ENCODE data around the gene HOXA9. TPM values are rescaled to one million over a fixed set of nuclear protein-coding genes. Genes with fewer than 3 reads are reported as not detected.

Gene HOXA9
- total RNA-seq, 1 donor from 2014 or later: not detected

DNA sequence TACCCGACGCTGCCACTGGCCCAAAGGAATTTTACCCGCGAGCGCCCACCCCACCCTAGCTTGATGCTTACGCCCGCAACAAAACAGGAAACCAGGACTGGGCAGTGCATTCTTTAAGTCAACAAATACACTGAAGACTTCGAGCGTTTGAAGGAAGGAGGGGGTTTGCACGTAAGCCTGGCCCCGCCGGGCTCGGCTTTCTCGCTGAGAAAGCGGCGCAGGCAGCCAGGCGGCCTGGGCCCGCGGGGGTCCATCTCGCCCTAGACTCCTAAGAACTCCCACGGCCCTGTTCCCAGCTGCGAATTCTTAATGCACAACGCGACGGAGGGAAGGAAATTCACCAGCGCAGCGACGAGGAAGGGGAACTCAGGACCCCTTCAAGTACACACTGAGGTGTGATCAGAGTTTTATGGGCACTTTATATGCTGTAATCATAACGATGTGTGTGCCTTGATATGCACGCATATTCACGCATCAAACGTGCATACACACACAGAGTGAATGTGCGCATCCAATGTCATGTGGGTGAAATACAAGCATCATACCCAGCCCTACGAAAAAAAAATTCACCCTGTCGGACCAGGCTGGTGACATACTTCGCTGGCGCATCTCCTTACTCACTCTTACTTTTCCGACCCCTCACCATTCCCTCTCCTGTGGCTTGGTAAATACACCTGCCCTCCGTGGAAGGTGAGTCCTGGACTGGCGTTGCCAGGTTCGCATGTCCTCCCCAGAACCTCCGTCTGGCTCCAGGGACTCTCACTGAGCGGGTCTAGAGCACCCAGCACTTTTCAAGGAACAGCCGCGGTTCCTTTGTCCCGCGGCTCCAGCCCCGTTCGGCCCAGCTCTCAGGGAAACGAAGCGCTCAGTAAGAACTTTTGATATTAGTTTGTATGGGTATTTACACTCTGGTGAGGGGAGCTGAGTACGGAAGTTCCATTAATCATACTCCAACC lies 40.3 kb upstream of the HOXA9 start:
- Mint-ChIP-seq H3K9me3 (no peaks in the 10 kb centered on the region), H3K36me3 (ENCODE audit: low read depth) (no peaks in the 10 kb centered on the region), H3K4me3 (no peak overlapping the region), H3K27ac (no peak overlapping the region), H3K27me3 (ENCODE audit: insufficient read depth) (peaks cover 89% of the 10 kb centered on the region), H3K4me1 (ENCODE audit: low read depth) (no peaks in the 10 kb centered on the region)
- intact Hi-C loops (cut with micrococcal nuclease): loop anchor here (2.0 to 10.0 kb wide), 2 partner anchors 17 to 1749 kb away; partner anchors contain the start of gene TRIL
- no peak for DNase-seq (ENCODE audit: low spot score)

- DNase-seq (ENCODE audit: low spot score): no peak
- intact Hi-C loops (cut with micrococcal nuclease): loop anchor here (5.0 to 10.0 kb wide), 2 partner anchors 108 to 1750 kb away; partner anchors contain the start of genes HOXA1 and TRIL
- Mint-ChIP-seq H3K27me3 (ENCODE audit: insufficient read depth) (peaks cover 85% of the 10 kb centered on the region), H3K9me3 (no peaks in the 10 kb centered on the region), H3K4me1 (ENCODE audit: low read depth) (no peaks in the 10 kb centered on the region), H3K27ac (no peak overlapping the region), H3K36me3 (ENCODE audit: low read depth) (no peaks in the 10 kb centered on the region), H3K4me3 (no peak overlapping the region)
Observed at GRCh38 chr7:27204851-27205322, 39.5 kb upstream of the HOXA9 start.

GRCh38 chr7:27203964-27204594 lies 38.7 kb upstream of the HOXA9 start:
- Mint-ChIP-seq H3K4me1 (ENCODE audit: low read depth) (no peaks in the 10 kb centered on the region), H3K27me3 (ENCODE audit: insufficient read depth) (peaks cover 81% of the 10 kb centered on the region), H3K4me3 (no peak overlapping the region), H3K36me3 (ENCODE audit: low read depth) (no peaks in the 10 kb centered on the region), H3K9me3 (no peaks in the 10 kb centered on the region), H3K27ac (no peak overlapping the region)
- DNase-seq (ENCODE audit: low spot score): no peak
- intact Hi-C loops (cut with micrococcal nuclease): loop anchor here (5.0 to 10.0 kb wide), 2 partner anchors 107 to 1751 kb away; partner anchors contain the start of genes HOXA1 and TRIL

- Mint-ChIP-seq H3K9me3 (no peaks in the 10 kb centered on the region), H3K36me3 (ENCODE audit: low read depth) (no peaks in the 10 kb centered on the region), H3K27me3 (ENCODE audit: insufficient read depth) (peaks cover 82% of the 10 kb centered on the region), H3K4me3 (no peak overlapping the region), H3K4me1 (ENCODE audit: low read depth) (no peaks in the 10 kb centered on the region), H3K27ac (no peak overlapping the region)
- no peak for DNase-seq (ENCODE audit: low spot score)
- intact Hi-C loops (cut with micrococcal nuclease): loop anchor here (5.0 to 10.0 kb wide), 2 partner anchors 106 to 1751 kb away; partner anchors contain the start of genes HOXA1 and TRIL
Observed at GRCh38 chr7:27203365-27203953, 38.1 kb upstream of the HOXA9 start.

DNA sequence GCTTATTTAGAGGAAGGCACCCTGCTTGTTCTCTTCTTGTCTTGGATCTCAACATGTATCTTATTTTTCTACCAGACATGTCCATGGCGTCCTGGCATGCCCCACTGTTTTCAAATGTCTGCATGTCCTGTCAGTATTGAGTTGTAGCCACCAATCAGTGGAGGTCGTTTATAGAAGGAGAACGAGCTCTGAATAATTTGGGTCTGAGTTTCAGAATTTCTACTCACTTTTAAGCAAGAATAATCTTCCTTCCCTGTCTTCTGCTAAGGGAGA lies 37.5 kb upstream of the HOXA9 start:
- H3K27ac Mint-ChIP-seq: no peak overlapping the region
- DNase-seq (ENCODE audit: low spot score): no peak
- H3K4me3 Mint-ChIP-seq: no peak overlapping the region
- H3K9me3 Mint-ChIP-seq: no peaks in the 10 kb centered on the region
- no peaks in the 10 kb centered on the region for H3K4me1 Mint-ChIP-seq (ENCODE audit: low read depth)
- H3K27me3 Mint-ChIP-seq (ENCODE audit: insufficient read depth): peaks cover 84% of the 10 kb centered on the region
- no peaks in the 10 kb centered on the region for H3K36me3 Mint-ChIP-seq (ENCODE audit: low read depth)
- intact Hi-C loops (cut with micrococcal nuclease): loop anchor here (5.0 to 10.0 kb wide), 2 partner anchors 105 to 1752 kb away; partner anchors contain the start of genes HOXA1 and TRIL

DNA sequence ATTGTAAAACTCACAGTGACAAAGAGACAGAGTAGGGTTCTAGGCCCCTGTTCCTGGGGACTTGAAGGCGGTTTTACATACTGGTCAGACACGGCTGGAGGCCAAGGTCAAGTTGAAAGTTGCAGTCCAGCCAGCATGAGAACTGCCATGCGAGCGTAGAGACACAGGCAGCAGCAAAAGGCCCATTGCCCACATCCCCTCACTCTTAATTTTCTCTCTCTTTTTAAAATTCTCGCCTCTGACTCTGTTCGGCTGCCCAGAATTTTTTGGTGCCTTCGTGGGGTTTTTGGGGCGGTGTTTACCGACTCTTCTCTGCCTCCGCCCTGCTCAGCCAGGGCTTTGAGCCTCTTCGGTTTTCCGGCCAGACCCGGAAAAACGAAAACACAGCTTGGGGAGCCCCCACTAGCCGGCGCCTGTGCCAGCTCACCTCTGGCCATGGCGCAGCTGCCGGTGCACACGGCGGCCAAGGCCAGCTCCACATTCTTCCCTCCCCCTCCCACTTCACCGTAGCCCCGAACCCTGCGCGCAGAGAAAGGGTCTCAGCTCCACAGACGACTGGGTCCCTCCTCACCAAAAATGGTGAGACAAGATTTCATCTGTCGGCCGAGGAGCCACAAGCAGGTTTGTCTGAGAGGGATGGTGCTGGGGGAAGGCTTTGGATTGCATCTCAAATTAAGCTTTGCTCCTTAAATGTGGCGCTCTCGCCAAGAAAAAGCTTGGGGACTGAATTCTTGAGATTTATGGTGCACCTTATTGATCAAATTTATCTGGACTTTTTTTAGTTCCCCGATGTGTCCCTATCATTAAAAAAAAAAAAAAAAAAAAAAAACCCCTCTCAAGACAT lies 36.9 kb upstream of the HOXA9 start:
- Mint-ChIP-seq H3K27ac (no peak overlapping the region), H3K9me3 (no peaks in the 10 kb centered on the region), H3K4me3 (no peak overlapping the region), H3K36me3 (ENCODE audit: low read depth) (no peaks in the 10 kb centered on the region), H3K4me1 (ENCODE audit: low read depth) (no peaks in the 10 kb centered on the region), H3K27me3 (ENCODE audit: insufficient read depth) (peaks cover 84% of the 10 kb centered on the region)
- intact Hi-C loops (cut with micrococcal nuclease): loop anchor here (5.0 to 10.0 kb wide), 2 partner anchors 105 to 1753 kb away; partner anchors contain the start of genes HOXA1 and TRIL
- DNase-seq (ENCODE audit: low spot score): no peak

GRCh38 chr7:27201580-27202017 lies 36.3 kb upstream of the HOXA9 start:
- no peaks in the 10 kb centered on the region for H3K9me3 Mint-ChIP-seq
- no peak overlapping the region for H3K4me3 Mint-ChIP-seq
- no peaks in the 10 kb centered on the region for H3K4me1 Mint-ChIP-seq (ENCODE audit: low read depth)
- no peaks in the 10 kb centered on the region for H3K36me3 Mint-ChIP-seq (ENCODE audit: low read depth)
- peaks cover 82% of the 10 kb centered on the region for H3K27me3 Mint-ChIP-seq (ENCODE audit: insufficient read depth)
- intact Hi-C loops (cut with micrococcal nuclease): loop anchor here (2.0 to 10.0 kb wide), 3 partner anchors 49 to 1753 kb away; partner anchors contain the start of genes HOXA1 and TRIL
- H3K27ac Mint-ChIP-seq: no peak overlapping the region
- no peak for DNase-seq (ENCODE audit: low spot score)

GRCh38 chr7:27200761-27201579 lies 35.6 kb upstream of the HOXA9 start:
- H3K4me1 Mint-ChIP-seq (ENCODE audit: low read depth): no peaks in the 10 kb centered on the region
- intact Hi-C loops (cut with micrococcal nuclease): loop anchor here (2.0 to 10.0 kb wide), 3 partner anchors 50 to 1754 kb away; partner anchors contain the start of genes HOXA1 and TRIL
- H3K36me3 Mint-ChIP-seq (ENCODE audit: low read depth): no peaks in the 10 kb centered on the region
- H3K27ac Mint-ChIP-seq: peak overlapping the region; percentile 58
- no peak for DNase-seq (ENCODE audit: low spot score)
- H3K27me3 Mint-ChIP-seq (ENCODE audit: insufficient read depth): peaks cover 82% of the 10 kb centered on the region
- no peaks in the 10 kb centered on the region for H3K9me3 Mint-ChIP-seq
- H3K4me3 Mint-ChIP-seq: no peak overlapping the region

- no peaks in the 10 kb centered on the region for H3K36me3 Mint-ChIP-seq (ENCODE audit: low read depth)
- no peak for DNase-seq (ENCODE audit: low spot score)
- no peak within 1 kb of the TSS for H3K4me3 Mint-ChIP-seq
- peaks cover 82% of the 10 kb centered on the region for H3K27me3 Mint-ChIP-seq (ENCODE audit: insufficient read depth)
- peak within 1 kb of the TSS; percentile 81 for H3K27ac Mint-ChIP-seq
- intact Hi-C loops (cut with micrococcal nuclease): loop anchor here (2.0 to 10.0 kb wide), 9 partner anchors 15 to 1755 kb away; partner anchors contain the start of genes HOXA1, HOXA11 and TRIL
- H3K4me1 Mint-ChIP-seq (ENCODE audit: low read depth): no peaks in the 10 kb centered on the region
- no peaks in the 10 kb centered on the region for H3K9me3 Mint-ChIP-seq
Observed at GRCh38 chr7:27199849-27200760, 34.8 kb upstream of the HOXA9 start, which contains the start of gene HOXA13. Gene HOXA13, minus strand, starts transcription at chr7:27200091. Its CDS starts 14 bp downstream, at chr7:27200077.

- intact Hi-C loops (cut with micrococcal nuclease): loop anchor here (2.0 to 10.0 kb wide), 6 partner anchors 14 to 1653 kb away; partner anchors contain the start of gene HOXA11
- Mint-ChIP-seq H3K9me3 (no peaks in the 10 kb centered on the region), H3K36me3 (ENCODE audit: low read depth) (no peaks in the 10 kb centered on the region), H3K4me1 (ENCODE audit: low read depth) (no peaks in the 10 kb centered on the region), H3K27ac (peak overlapping the region; percentile 81), H3K27me3 (ENCODE audit: insufficient read depth) (peaks cover 83% of the 10 kb centered on the region), H3K4me3 (no peak overlapping the region)
- no peak for DNase-seq (ENCODE audit: low spot score)
Observed at GRCh38 chr7:27198871-27199801, 33.8 kb upstream of the HOXA9 start.

Measured in activated T-helper 1 cell treated with anti-CD3 and anti-CD28 coated beads, Interleukin-12 subunit alpha, Interleukin-12 subunit beta, Interleukin-2, Interleukin-4 antibody, amounts not matched to agents 30 ng/mL and 10 ng/mL and 1 ng/mL, durations not matched to agents 14 hours and 24 hours and 36 hours (primary cell).